Neural cell (in vitro differentiated cells): ENCODE measurements around the gene ZNHIT1. TPM values are rescaled to one million over a fixed set of nuclear protein-coding genes. Genes with fewer than 3 reads are reported as not detected.
A peak's percentile ranks its signal among the peaks of the same experiment; 100 is the strongest.

Experiments
- H2AFZ ChIP-seq: fragments of 200-600, 300-800 bp; sonication (generic), shearing (Covaris generic); 2 replicates; pipeline ENCODE4 v1.6.0; 2014; ENCODE audit warnings: low read depth, mild to moderate bottlenecking, antibody characterized with exemption, low read length, moderate library complexity
- H3F3A ChIP-seq: fragments of 200-600 bp; shearing (Covaris generic); 2 replicates; pipeline ENCODE4 v1.6.1; 2016; ENCODE audit warnings: mild to moderate bottlenecking, moderate library complexity, mixed read lengths, antibody characterized with exemption, low read length; ENCODE audit not compliant: insufficient read depth, poor library complexity, severe bottlenecking
- H3K27ac ChIP-seq: fragments of 200-600, 300-800 bp; sonication (generic), shearing (Covaris generic); 2 replicates; pipeline ENCODE4 v1.5.1; 2014; ENCODE audit warnings: mild to moderate bottlenecking, low read length, moderate library complexity
- H3K27me3 ChIP-seq: fragments of 300-800, 200-600 bp; sonication (generic), shearing (Covaris generic); 2 replicates; pipeline ENCODE4 v1.6.0; 2014; ENCODE audit warnings: mild to moderate bottlenecking, low read depth, low read length, moderate library complexity; ENCODE audit not compliant: insufficient read depth
- H3K36me3 ChIP-seq: fragments of 300-800, 200-600 bp; sonication (generic), shearing (Covaris generic); 2 replicates; pipeline ENCODE4 v1.5.1; 2014; ENCODE audit warnings: mild to moderate bottlenecking, antibody characterized with exemption, low read length, moderate library complexity; ENCODE audit not compliant: insufficient read depth
- H3K4me2 ChIP-seq: fragments of 300-800, 200-600 bp; sonication (generic), shearing (Covaris generic); 2 replicates; pipeline ENCODE4 v1.6.0; 2014; ENCODE audit warnings: mild to moderate bottlenecking, low read length
- H3K4me3 ChIP-seq: fragments of 300-800, 200-600 bp; sonication (generic), shearing (Covaris generic); 2 replicates; pipeline ENCODE4 v1.5.1; 2014; ENCODE audit warnings: mild to moderate bottlenecking, low read length, moderate library complexity
- H3K79me2 ChIP-seq: fragments of 200-600 bp; shearing (Covaris generic); replicated peaks from 2 replicates; pipeline ENCODE4 v1.6.0; 2014; ENCODE audit warnings: mild to moderate bottlenecking, low read length, moderate library complexity; ENCODE audit not compliant: insufficient read depth
- H3K9ac ChIP-seq: fragments of 300-800, 200-600 bp; sonication (generic), shearing (Covaris generic); 2 replicates; pipeline ENCODE4 v1.6.1; 2016; ENCODE audit warnings: mild to moderate bottlenecking, low read length, mixed read lengths
- H3K9me2 ChIP-seq: fragments of 200-600 bp; shearing (Covaris generic); 2 replicates; pipeline ENCODE4 v1.6.1; 2016; ENCODE audit warnings: mild to moderate bottlenecking, low read length, mixed read lengths; ENCODE audit not compliant: insufficient read depth
- H3K9me3 ChIP-seq: fragments of 200-600, 300-800 bp; sonication (generic), shearing (Covaris generic); 2 replicates; pipeline ENCODE4 v1.6.1; 2016; ENCODE audit warnings: mild to moderate bottlenecking, mixed run types, low read length, moderate library complexity, mixed read lengths
- H4K20me1 ChIP-seq: fragments of 200-600 bp; shearing (Covaris generic); 2 replicates; pipeline ENCODE4 v1.6.1; 2016; ENCODE audit warnings: mild to moderate bottlenecking, mixed run types; ENCODE audit not compliant: insufficient read depth
- EP300 ChIP-seq: fragments of 450-650 bp; conservative IDR thresholded peaks from 2 replicates; pipeline ENCODE4 v1.6.1; 2014; ENCODE audit warnings: antibody characterized with exemption, mild to moderate bottlenecking, moderate library complexity; ENCODE audit not compliant: poor library complexity, severe bottlenecking
- EZH2 ChIP-seq: fragments of 200-600, 300-800 bp; shearing (Covaris generic), sonication (generic); IDR thresholded peaks from 2 replicates; pipeline ENCODE4 v1.6.1; 2014; ENCODE audit warnings: antibody characterized with exemption, low read length, borderline replicate concordance, mild to moderate bottlenecking; ENCODE audit not compliant: insufficient read depth, poor library complexity, severe bottlenecking
- MXI1 ChIP-seq: fragments of 450-650 bp; conservative IDR thresholded peaks from 2 replicates; pipeline ENCODE4 v1.6.1; 2014; ENCODE audit warnings: antibody characterized with exemption, mild to moderate bottlenecking; ENCODE audit not compliant: poor library complexity, severe bottlenecking
- POLR2AphosphoS5 ChIP-seq: IDR thresholded peaks from 2 replicates; pipeline ENCODE4 v1.6.1; 2012
- RAD21 ChIP-seq: fragments of 450-650 bp; conservative IDR thresholded peaks from 2 replicates; pipeline ENCODE4 v1.6.1; 2014; ENCODE audit warnings: antibody characterized with exemption, mild to moderate bottlenecking, moderate library complexity
- SMC3 ChIP-seq: fragments of 450-650 bp; conservative IDR thresholded peaks from 2 replicates; pipeline ENCODE4 v1.6.1; 2014; ENCODE audit warnings: antibody characterized with exemption, mild to moderate bottlenecking, moderate library complexity; ENCODE audit not compliant: poor library complexity
- TAF1 ChIP-seq: IDR thresholded peaks from 2 replicates; pipeline ENCODE4 v1.6.1; 2012; ENCODE audit warnings: low read depth
- polyA plus RNA-seq: library from polyadenylated mRNA; depleted of rRNA; stranded (reverse); fragments of >200 nt; gene quantifications from 2 replicates; pipeline ENCODE4 v1.2.3, GENCODE V29; 2014
- TF ChIP-seq, protein P1 (sequence below): fragments of 450-650 bp; IDR thresholded peaks from 2 replicates; pipeline ENCODE4 v1.5.1; 2014; ENCODE audit warnings: antibody characterized with exemption, mild to moderate bottlenecking, moderate library complexity; ENCODE audit not compliant: poor library complexity, severe bottlenecking
- TF ChIP-seq, protein P2 (sequence below): IDR thresholded peaks from 2 replicates; pipeline ENCODE4 v1.6.1; 2012; ENCODE audit warnings: borderline replicate concordance

Gene ZNHIT1
- polyA plus RNA-seq, 1 donor from 2014 or later, result 176 TPM

DNA sequence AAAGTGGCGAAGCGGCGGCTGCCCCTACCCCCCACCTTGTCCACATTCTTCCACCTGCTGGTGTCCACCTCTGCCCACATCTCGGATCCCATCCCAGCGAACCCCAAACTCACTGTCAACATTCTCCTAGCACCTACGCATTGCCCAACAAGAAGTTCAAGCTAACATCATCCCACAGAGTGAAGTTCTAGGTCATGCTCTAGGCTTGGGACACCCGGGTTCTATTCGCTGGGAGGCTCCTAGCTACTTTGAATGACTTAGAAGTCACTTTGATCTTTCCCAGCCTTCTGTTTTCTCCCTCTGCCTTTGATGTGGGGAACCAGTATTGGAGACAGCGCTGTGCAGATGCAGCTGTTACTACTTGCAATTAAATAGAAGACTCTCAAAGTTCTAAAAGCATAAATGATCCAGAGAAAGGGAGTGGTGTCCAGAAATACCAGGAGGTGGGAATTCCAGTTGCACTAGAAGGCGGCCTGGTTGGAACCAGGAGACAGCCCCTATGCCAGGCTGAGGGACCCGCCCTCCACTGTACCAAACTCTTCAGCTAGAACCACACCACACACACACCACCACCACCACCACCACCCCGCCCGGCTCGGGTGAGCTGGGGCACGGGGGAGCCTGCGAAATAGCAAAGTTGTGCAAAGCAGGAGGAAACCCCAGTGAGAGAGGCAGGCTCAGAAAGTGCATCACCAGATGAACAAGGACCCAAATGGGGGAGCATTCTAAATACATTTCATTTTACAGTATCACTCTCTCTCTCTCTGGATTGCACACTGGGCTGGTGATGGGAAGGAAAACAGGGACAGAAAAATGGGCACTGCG is 47.1 kb upstream of the ZNHIT1 start:
- no peaks in the 10 kb centered on the region for H3F3A ChIP-seq
- H4K20me1 ChIP-seq, result no peaks in the 10 kb centered on the region
- no peak overlapping the region for H2AFZ ChIP-seq
- no peaks in the 10 kb centered on the region for H3K36me3 ChIP-seq
- no peak overlapping the region for H3K27ac ChIP-seq
- H3K79me2 ChIP-seq, result no peaks in the 10 kb centered on the region
- no peak for TF ChIP-seq RAD21
- no peak for TF ChIP-seq POLR2AphosphoS5
- TF ChIP-seq EZH2, result no peak
- TF ChIP-seq MXI1, result no peak
- TF ChIP-seq, protein P1, sequence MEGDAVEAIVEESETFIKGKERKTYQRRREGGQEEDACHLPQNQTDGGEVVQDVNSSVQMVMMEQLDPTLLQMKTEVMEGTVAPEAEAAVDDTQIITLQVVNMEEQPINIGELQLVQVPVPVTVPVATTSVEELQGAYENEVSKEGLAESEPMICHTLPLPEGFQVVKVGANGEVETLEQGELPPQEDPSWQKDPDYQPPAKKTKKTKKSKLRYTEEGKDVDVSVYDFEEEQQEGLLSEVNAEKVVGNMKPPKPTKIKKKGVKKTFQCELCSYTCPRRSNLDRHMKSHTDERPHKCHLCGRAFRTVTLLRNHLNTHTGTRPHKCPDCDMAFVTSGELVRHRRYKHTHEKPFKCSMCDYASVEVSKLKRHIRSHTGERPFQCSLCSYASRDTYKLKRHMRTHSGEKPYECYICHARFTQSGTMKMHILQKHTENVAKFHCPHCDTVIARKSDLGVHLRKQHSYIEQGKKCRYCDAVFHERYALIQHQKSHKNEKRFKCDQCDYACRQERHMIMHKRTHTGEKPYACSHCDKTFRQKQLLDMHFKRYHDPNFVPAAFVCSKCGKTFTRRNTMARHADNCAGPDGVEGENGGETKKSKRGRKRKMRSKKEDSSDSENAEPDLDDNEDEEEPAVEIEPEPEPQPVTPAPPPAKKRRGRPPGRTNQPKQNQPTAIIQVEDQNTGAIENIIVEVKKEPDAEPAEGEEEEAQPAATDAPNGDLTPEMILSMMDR, result no peak
- TF ChIP-seq, protein P2, sequence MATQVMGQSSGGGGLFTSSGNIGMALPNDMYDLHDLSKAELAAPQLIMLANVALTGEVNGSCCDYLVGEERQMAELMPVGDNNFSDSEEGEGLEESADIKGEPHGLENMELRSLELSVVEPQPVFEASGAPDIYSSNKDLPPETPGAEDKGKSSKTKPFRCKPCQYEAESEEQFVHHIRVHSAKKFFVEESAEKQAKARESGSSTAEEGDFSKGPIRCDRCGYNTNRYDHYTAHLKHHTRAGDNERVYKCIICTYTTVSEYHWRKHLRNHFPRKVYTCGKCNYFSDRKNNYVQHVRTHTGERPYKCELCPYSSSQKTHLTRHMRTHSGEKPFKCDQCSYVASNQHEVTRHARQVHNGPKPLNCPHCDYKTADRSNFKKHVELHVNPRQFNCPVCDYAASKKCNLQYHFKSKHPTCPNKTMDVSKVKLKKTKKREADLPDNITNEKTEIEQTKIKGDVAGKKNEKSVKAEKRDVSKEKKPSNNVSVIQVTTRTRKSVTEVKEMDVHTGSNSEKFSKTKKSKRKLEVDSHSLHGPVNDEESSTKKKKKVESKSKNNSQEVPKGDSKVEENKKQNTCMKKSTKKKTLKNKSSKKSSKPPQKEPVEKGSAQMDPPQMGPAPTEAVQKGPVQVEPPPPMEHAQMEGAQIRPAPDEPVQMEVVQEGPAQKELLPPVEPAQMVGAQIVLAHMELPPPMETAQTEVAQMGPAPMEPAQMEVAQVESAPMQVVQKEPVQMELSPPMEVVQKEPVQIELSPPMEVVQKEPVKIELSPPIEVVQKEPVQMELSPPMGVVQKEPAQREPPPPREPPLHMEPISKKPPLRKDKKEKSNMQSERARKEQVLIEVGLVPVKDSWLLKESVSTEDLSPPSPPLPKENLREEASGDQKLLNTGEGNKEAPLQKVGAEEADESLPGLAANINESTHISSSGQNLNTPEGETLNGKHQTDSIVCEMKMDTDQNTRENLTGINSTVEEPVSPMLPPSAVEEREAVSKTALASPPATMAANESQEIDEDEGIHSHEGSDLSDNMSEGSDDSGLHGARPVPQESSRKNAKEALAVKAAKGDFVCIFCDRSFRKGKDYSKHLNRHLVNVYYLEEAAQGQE, result no peak
- H3K4me2 ChIP-seq, result no peak overlapping the region
- no peak overlapping the region for H3K9ac ChIP-seq
- peak overlapping the region; percentile 94 for H3K4me3 ChIP-seq
- peaks cover 85% of the 10 kb centered on the region for H3K27me3 ChIP-seq
- H3K9me3 ChIP-seq, result no peaks in the 10 kb centered on the region
- H3K9me2 ChIP-seq, result no peaks in the 10 kb centered on the region

DNA sequence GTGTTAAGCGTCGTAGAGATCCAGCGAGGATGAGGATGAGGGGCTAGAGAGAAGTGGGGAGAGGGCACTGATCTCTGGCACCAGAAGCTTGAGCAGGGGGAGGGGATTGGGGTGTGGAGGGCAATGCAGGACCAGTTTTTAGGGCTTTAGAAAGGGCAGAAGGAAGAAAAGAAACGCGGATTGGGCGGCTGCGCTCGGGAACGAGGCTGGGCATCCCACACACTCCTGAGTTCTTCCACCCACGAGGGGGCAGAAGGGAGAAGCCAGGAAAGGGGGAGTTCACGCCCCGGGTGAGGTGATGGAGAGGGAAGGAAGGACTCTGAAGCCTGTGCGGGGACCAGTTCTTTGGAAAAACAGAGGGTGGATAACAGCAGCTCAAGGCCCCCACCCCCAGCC is 46.5 kb upstream of the ZNHIT1 start:
- TF ChIP-seq TAF1 (no peak), EZH2 (no peak), MXI1 (no peak), POLR2AphosphoS5 (no peak), EP300 (no peak), SMC3 (peak; percentile 28)
- TF ChIP-seq, protein P1, result peak; percentile 50
- TF ChIP-seq, protein P2, result no peak
- no peaks in the 10 kb centered on the region for H3K9me2 ChIP-seq
- no peak overlapping the region for H3K9ac ChIP-seq
- H3K36me3 ChIP-seq, result no peaks in the 10 kb centered on the region
- no peaks in the 10 kb centered on the region for H3K9me3 ChIP-seq
- H4K20me1 ChIP-seq, result no peaks in the 10 kb centered on the region
- H3K4me2 ChIP-seq, result no peak overlapping the region
- H3F3A ChIP-seq, result no peaks in the 10 kb centered on the region
- H3K27me3 ChIP-seq, result peaks cover 90% of the 10 kb centered on the region
- H2AFZ ChIP-seq, result no peak overlapping the region
- H3K79me2 ChIP-seq, result no peaks in the 10 kb centered on the region
- no peak overlapping the region for H3K27ac ChIP-seq
- H3K4me3 ChIP-seq, result peak overlapping the region; percentile 59
